Bronchial epithelial cell (primary cell): ENCODE data around the gene ZSCAN2. TPM values are rescaled to one million over a fixed set of nuclear protein-coding genes. Genes with fewer than 3 reads are reported as not detected.

Experiments
- DNase-seq: peaks from one replicate; pipeline ENCODE4 v3.0.0-alpha.2; 2010; ENCODE audit warnings: low read depth
- FAIRE-seq: peaks from 2 replicates; lab custom pipeline; 2011; peaks lifted over from hg19 to GRCh38; lab: Jason Lieb, UNC
- H3K27me3 ChIP-seq: 2 replicates; pipeline ENCODE4 v1.5.1; 2011; ENCODE audit warnings: low read length; ENCODE audit not compliant: control insufficient read depth, insufficient read depth
- H3K36me3 ChIP-seq: 2 replicates; pipeline ENCODE4 v1.5.1; 2011; ENCODE audit warnings: low read length; ENCODE audit not compliant: control insufficient read depth, insufficient read depth
- H3K4me3 ChIP-seq: 2 replicates; pipeline ENCODE4 v1.5.1; 2011; ENCODE audit warnings: mild to moderate bottlenecking, low read depth, low read length, control low read depth
- CTCF ChIP-seq: IDR thresholded peaks from 2 replicates; pipeline ENCODE4 v1.5.1; 2011; ENCODE audit warnings: mild to moderate bottlenecking, moderate library complexity, low read length, control low read depth, inconsistent platforms; ENCODE audit not compliant: insufficient read depth, severe bottlenecking
- total RNA-seq: library from RNA; depleted of rRNA; stranded (reverse); fragments of >200 nt; gene quantifications from 2 replicates; pipeline ENCODE4 v1.2.1, GENCODE V29; 2014

The ZSCAN2 gene
- total RNA-seq, 1 donor from 2014 or later: 7.4 TPM

- TF ChIP-seq CTCF: no peak
- Histone ChIP-seq H3K27me3 (no peaks in the 10 kb centered on the region), H3K4me3 (no peak overlapping the region), H3K36me3 (peaks cover 4% of the 10 kb centered on the region)
- FAIRE-seq: no peak
- no peak for DNase-seq
These were observed 23.6 kb downstream of the ZSCAN2 start for GRCh38 chr15:84624359-84624758.

GRCh38 chr15:84625123-84625522 is 24.3 kb downstream of the ZSCAN2 start:
- FAIRE-seq: no peak
- peaks cover 4% of the 10 kb centered on the region for H3K36me3 ChIP-seq
- TF ChIP-seq CTCF: no peak
- no peak overlapping the region for H3K4me3 ChIP-seq
- H3K27me3 ChIP-seq: no peaks in the 10 kb centered on the region
- DNase-seq: no peak

GRCh38 chr15:84629033-84629432 is 28.2 kb downstream of the ZSCAN2 start:
- DNase-seq (no peak), FAIRE-seq (no peak)
- Histone ChIP-seq H3K4me3 (no peak overlapping the region), H3K36me3 (no peaks in the 10 kb centered on the region), H3K27me3 (no peaks in the 10 kb centered on the region)
- TF ChIP-seq CTCF: no peak

- peak overlapping the region; percentile 60 for H3K4me3 ChIP-seq
- DNase-seq (no peak), FAIRE-seq (no peak)
- no peaks in the 10 kb centered on the region for H3K27me3 ChIP-seq
- TF ChIP-seq CTCF: no peak
- peaks cover 2% of the 10 kb centered on the region for H3K36me3 ChIP-seq
These were observed 31.0 kb downstream of the ZSCAN2 start for GRCh38 chr15:84631706-84632272.

GRCh38 chr15:84633311-84634227 is 32.8 kb downstream of the ZSCAN2 start:
- FAIRE-seq: no peak

More at GRCh38 chr15:84633311-84634227, 32.8 kb downstream of the ZSCAN2 start:
- Histone ChIP-seq H3K36me3 (peaks cover 2% of the 10 kb centered on the region), H3K27me3 (no peaks in the 10 kb centered on the region), H3K4me3 (peak overlapping the region; percentile 52)
- DNase-seq: peak; percentile 58
- TF ChIP-seq CTCF: no peak
